ENCODE data around the gene KIAA1671.

Gene KIAA1671

GRCh38 chr22:24951942-24952836 lies at the start of gene KIAA1671:
TSS of gene KIAA1671 (plus strand) at chr22:24952716. CDS start at chr22:25028000, 75,284 bp downstream.
- TF ChIP-seq GATA3 (IDR thresholded peaks at IDR 0.05; ENCODE audit: low read depth, low read length) (no peak), GATA2 (IDR thresholded peaks at IDR 0.05; ENCODE audit: low read depth, low read length) (no peak)

GRCh38 chr22:24905909-24906308 lies 46.6 kb upstream of the KIAA1671 start:
- no peak for TF ChIP-seq GATA2 (IDR thresholded peaks at IDR 0.05; ENCODE audit: low read depth, low read length)
- no peak for TF ChIP-seq GATA3 (IDR thresholded peaks at IDR 0.05; ENCODE audit: low read depth, low read length)

- no peak for TF ChIP-seq GATA2 (IDR thresholded peaks at IDR 0.05; ENCODE audit: low read depth, low read length)
- TF ChIP-seq GATA3 (IDR thresholded peaks at IDR 0.05; ENCODE audit: low read depth, low read length): no peak
Measured at GRCh38 chr22:24920029-24920428, 32.5 kb upstream of the KIAA1671 start.

- no peak for TF ChIP-seq GATA2 (IDR thresholded peaks at IDR 0.05; ENCODE audit: low read depth, low read length)
- TF ChIP-seq GATA3 (IDR thresholded peaks at IDR 0.05; ENCODE audit: low read depth, low read length): no peak
Measured at GRCh38 chr22:24925586-24926427, 26.7 kb upstream of the KIAA1671 start.

GRCh38 chr22:24926428-24926725 lies 26.1 kb upstream of the KIAA1671 start:
- TF ChIP-seq GATA3 (IDR thresholded peaks at IDR 0.05; ENCODE audit: low read depth, low read length) (no peak), GATA2 (IDR thresholded peaks at IDR 0.05; ENCODE audit: low read depth, low read length) (no peak)

- no peak for TF ChIP-seq GATA2 (IDR thresholded peaks at IDR 0.05; ENCODE audit: low read depth, low read length)
Measured at GRCh38 chr22:24926849-24927579, 25.5 kb upstream of the KIAA1671 start.

- TF ChIP-seq GATA3 (IDR thresholded peaks at IDR 0.05; ENCODE audit: low read depth, low read length): no peak
- no peak for TF ChIP-seq GATA2 (IDR thresholded peaks at IDR 0.05; ENCODE audit: low read depth, low read length)
Measured at GRCh38 chr22:24928322-24928721, 24.2 kb upstream of the KIAA1671 start.

GRCh38 chr22:24930678-24931077 lies 21.8 kb upstream of the KIAA1671 start:
- TF ChIP-seq GATA3 (IDR thresholded peaks at IDR 0.05; ENCODE audit: low read depth, low read length) (no peak), GATA2 (IDR thresholded peaks at IDR 0.05; ENCODE audit: low read depth, low read length) (no peak)

GRCh38 chr22:24935771-24936483 lies 16.6 kb upstream of the KIAA1671 start:
- no peak for TF ChIP-seq GATA2 (IDR thresholded peaks at IDR 0.05; ENCODE audit: low read depth, low read length)
- no peak for TF ChIP-seq GATA3 (IDR thresholded peaks at IDR 0.05; ENCODE audit: low read depth, low read length)

GRCh38 chr22:24937114-24937513 lies 15.4 kb upstream of the KIAA1671 start:
- TF ChIP-seq GATA2 (IDR thresholded peaks at IDR 0.05; ENCODE audit: low read depth, low read length) (no peak), GATA3 (IDR thresholded peaks at IDR 0.05; ENCODE audit: low read depth, low read length) (no peak)

- TF ChIP-seq GATA3 (IDR thresholded peaks at IDR 0.05; ENCODE audit: low read depth, low read length): peak; percentile 52
- TF ChIP-seq GATA2 (IDR thresholded peaks at IDR 0.05; ENCODE audit: low read depth, low read length): peak; percentile 89
Measured at GRCh38 chr22:24938741-24939341, 13.7 kb upstream of the KIAA1671 start.

GRCh38 chr22:24942301-24942700 lies 10.2 kb upstream of the KIAA1671 start:
- no peak for TF ChIP-seq GATA2 (IDR thresholded peaks at IDR 0.05; ENCODE audit: low read depth, low read length)
- TF ChIP-seq GATA3 (IDR thresholded peaks at IDR 0.05; ENCODE audit: low read depth, low read length): no peak
